Measurements from ENCODE around the gene FOXL2NB. TPM values are rescaled to one million over a fixed set of nuclear protein-coding genes. Genes with fewer than 3 reads are reported as not detected.
A peak's percentile ranks its signal among the peaks of the same experiment; 100 is the strongest.

FOXL2NB gene
- polyA plus RNA-seq, 2 of the 4 experiments (the other 2 are of a cell fraction): 2.3 to 3.2 TPM

DNA sequence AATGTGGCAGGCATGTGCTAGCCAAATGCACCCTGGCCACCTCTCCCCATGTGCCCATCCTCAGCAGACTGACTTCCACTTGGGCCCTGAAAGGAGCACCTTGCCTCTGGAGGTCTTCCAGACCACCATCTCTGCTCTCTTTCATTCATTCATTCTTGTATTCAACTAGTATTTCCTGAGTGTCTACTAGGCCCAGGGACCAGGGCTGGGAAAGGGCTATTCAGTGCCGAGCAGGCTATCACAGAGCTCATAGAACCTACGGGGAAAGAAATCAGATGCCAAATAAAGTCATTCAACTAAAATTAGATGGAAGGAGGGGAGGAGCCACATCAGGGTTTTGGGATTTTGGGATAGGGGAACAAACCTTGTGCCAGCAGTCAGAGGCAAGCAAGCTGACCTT lies 40.2 kb downstream of the FOXL2NB start:
- WGBS (ENCODE audit: missing lambda C conversion rate): 96% methylated on average over 2 of the region's 2 CpGs
- Histone ChIP-seq H3K27ac (no peak overlapping the region), H3K4me3 (no peak overlapping the region), H3K9me3 (no peaks in the 10 kb centered on the region), H3K4me1 (no peaks in the 10 kb centered on the region), H3K4me2 (no peak overlapping the region)
- FAIRE-seq: no peak
- TF ChIP-seq TP53 (CRISPR knock-in tag; IDR thresholded peaks at IDR 0.05) (no peak), CHD2 (IDR thresholded peaks at IDR 0.05; ENCODE audit: low read length, partially characterized antibody) (no peak), FOXS1 (CRISPR knock-in tag; IDR thresholded peaks at IDR 0.05) (no peak), SREBF2 (IDR thresholded peaks at IDR 0.05) (no peak)
- ChIA-PET POLR2A (no interaction called here), CTCF (interaction anchor here (1.0 to 1.5 kb wide), 2 partner anchors 51 to 72 kb away, joined by 3 read pairs; no protein-coding TSS in a partner anchor)
- no peak for ATAC-seq
- no peak for DNase-seq (ENCODE audit: low read depth in 1 of 2, low spot score in 1 of 2)

DNA sequence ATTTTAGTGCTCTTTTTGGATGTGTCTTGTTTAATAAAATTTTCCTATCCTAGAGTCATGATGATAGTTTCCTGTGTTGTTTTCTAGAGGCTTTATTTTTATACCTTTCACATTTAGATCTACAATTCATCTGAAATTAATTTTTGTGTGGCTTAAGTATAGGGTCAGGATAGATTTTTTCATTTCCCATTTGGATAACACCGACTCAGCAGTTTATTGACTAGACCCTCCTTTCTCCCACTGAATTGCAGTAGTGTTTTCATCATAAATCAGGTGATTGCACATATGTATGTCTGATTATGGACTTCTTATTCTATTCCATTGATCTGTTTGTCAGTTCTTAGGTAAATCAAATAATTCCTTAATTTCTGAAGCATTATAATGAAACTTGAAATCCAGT lies 48.7 kb downstream of the FOXL2NB start:
- H3K9me3 ChIP-seq: no peaks in the 10 kb centered on the region
- 0% methylated on average over 1 of the region's 1 CpG for WGBS (ENCODE audit: missing lambda C conversion rate)
- ATAC-seq (no peak), DNase-seq (ENCODE audit: low read depth in 1 of 2, low spot score in 1 of 2) (no peak), FAIRE-seq (no peak)
- no peak overlapping the region for H3K4me2 ChIP-seq
- POLR2A ChIA-PET: no interaction called here
- CTCF ChIA-PET: no interaction called here
- no peak overlapping the region for H3K4me3 ChIP-seq
- no peak for TF ChIP-seq POLR2A (IDR thresholded peaks at IDR 0.05; ENCODE audit: low read length)
- TF ChIP-seq MAFK (IDR thresholded peaks at IDR 0.05; ENCODE audit: partially characterized antibody): peak; percentile 71
- no peak for TF ChIP-seq TP53 (CRISPR knock-in tag; IDR thresholded peaks at IDR 0.05)
- no peaks in the 10 kb centered on the region for H3K4me1 ChIP-seq
- H3K27ac ChIP-seq: no peak overlapping the region

Other genes with a start within 250 kb of the FOXL2NB start
- gene PIK3CB, start 112.3 kb upstream of the FOXL2NB start, polyA plus RNA-seq (2011; rRNA removed): 23.3 TPM in 2 replicates
- gene PIK3CB, start 112.3 kb upstream of the FOXL2NB start, polyA plus RNA-seq (2017; fragmentation: RNase III; extraction: RNeasy Plus Mini Kit Qiagen cat#74134 plus additional on column Dnase treatment): 20.7 to 22.0 TPM (median 21.1 TPM) in 3 replicates
- 0.90 and 1.2 TPM in 2 replicates for gene FOXL2, start 80 bp upstream of the FOXL2NB start, polyA plus RNA-seq (2011; rRNA removed)
- 2.7 to 3.6 TPM (median 3.1 TPM) in 3 replicates for gene FOXL2, start 80 bp upstream of the FOXL2NB start, polyA plus RNA-seq (2017; fragmentation: RNase III; extraction: RNeasy Plus Mini Kit Qiagen cat#74134 plus additional on column Dnase treatment)
- gene PRR23A, start 59.1 kb downstream of the FOXL2NB start, polyA plus RNA-seq (2011; rRNA removed): not detected in 2 replicates
- gene PRR23A, start 59.1 kb downstream of the FOXL2NB start, polyA plus RNA-seq (2017; fragmentation: RNase III; extraction: RNeasy Plus Mini Kit Qiagen cat#74134 plus additional on column Dnase treatment): not detected in 3 replicates
- not detected in 2 replicates for gene PRR23B, start 73.7 kb downstream of the FOXL2NB start, polyA plus RNA-seq (2011; rRNA removed)
- not detected in 3 replicates for gene PRR23B, start 73.7 kb downstream of the FOXL2NB start, polyA plus RNA-seq (2017; fragmentation: RNase III; extraction: RNeasy Plus Mini Kit Qiagen cat#74134 plus additional on column Dnase treatment)
- not detected in 2 replicates for gene PRR23C, start 97.7 kb downstream of the FOXL2NB start, polyA plus RNA-seq (2011; rRNA removed)
- not detected in 3 replicates for gene PRR23C, start 97.7 kb downstream of the FOXL2NB start, polyA plus RNA-seq (2017; fragmentation: RNase III; extraction: RNeasy Plus Mini Kit Qiagen cat#74134 plus additional on column Dnase treatment)